Measurements from ENCODE around the gene PRKAR1B.

DNA sequence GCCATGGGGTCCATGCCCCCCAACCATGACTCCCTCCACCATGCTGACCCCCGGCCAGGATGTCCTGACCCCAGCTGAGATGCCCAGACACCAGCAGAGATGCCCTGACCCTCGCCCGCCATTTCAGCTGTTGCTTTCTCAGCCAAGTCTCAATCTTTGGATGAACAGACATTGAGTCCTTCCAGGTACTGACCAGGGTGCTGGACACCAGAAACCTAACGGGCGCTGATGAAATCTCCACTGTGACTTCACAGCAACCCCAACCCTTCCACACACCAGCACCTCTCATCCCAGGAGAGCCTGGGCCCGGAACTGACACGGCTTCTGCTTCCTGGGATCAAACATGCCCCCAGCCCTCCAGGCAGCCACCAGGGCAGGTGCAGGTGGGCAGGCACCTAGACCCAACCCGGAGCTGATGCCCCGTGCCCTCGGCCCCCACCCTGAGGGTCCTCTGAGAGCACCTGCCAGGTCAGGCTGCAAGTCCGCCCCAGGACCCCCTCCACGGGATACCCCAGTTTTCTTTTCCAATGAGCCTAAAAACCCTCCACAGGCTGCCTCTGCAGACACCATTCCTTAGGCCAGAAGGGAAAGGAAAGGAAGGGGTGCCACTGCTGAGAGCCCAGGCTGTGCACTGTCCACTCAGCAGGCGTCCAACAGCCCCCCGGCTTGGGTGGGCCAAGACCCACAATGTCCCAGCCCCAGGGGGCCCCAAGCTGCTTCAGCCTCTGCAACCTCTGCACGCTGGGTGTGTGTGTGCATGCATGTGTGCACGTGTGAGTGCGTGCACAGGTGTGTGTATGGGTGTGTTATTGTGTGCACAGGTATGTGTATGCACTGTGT, 164.1 kb downstream of the PRKAR1B start:
- TF ChIP-seq TCF12 (IDR thresholded peaks at IDR 0.05; ENCODE audit: low read depth), result no peak
- no peak for TF ChIP-seq TAF1 (IDR thresholded peaks at IDR 0.05; ENCODE audit: low read depth)
- TF ChIP-seq, protein P1, sequence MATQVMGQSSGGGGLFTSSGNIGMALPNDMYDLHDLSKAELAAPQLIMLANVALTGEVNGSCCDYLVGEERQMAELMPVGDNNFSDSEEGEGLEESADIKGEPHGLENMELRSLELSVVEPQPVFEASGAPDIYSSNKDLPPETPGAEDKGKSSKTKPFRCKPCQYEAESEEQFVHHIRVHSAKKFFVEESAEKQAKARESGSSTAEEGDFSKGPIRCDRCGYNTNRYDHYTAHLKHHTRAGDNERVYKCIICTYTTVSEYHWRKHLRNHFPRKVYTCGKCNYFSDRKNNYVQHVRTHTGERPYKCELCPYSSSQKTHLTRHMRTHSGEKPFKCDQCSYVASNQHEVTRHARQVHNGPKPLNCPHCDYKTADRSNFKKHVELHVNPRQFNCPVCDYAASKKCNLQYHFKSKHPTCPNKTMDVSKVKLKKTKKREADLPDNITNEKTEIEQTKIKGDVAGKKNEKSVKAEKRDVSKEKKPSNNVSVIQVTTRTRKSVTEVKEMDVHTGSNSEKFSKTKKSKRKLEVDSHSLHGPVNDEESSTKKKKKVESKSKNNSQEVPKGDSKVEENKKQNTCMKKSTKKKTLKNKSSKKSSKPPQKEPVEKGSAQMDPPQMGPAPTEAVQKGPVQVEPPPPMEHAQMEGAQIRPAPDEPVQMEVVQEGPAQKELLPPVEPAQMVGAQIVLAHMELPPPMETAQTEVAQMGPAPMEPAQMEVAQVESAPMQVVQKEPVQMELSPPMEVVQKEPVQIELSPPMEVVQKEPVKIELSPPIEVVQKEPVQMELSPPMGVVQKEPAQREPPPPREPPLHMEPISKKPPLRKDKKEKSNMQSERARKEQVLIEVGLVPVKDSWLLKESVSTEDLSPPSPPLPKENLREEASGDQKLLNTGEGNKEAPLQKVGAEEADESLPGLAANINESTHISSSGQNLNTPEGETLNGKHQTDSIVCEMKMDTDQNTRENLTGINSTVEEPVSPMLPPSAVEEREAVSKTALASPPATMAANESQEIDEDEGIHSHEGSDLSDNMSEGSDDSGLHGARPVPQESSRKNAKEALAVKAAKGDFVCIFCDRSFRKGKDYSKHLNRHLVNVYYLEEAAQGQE (IDR thresholded peaks at IDR 0.05; ENCODE audit: low read depth), result peak; percentile 55; the same call in 1 of the 2 replicates
- TF ChIP-seq, protein P2, sequence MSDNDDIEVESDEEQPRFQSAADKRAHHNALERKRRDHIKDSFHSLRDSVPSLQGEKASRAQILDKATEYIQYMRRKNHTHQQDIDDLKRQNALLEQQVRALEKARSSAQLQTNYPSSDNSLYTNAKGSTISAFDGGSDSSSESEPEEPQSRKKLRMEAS (IDR thresholded peaks at IDR 0.05), result no peak
- TF ChIP-seq, protein P3, sequence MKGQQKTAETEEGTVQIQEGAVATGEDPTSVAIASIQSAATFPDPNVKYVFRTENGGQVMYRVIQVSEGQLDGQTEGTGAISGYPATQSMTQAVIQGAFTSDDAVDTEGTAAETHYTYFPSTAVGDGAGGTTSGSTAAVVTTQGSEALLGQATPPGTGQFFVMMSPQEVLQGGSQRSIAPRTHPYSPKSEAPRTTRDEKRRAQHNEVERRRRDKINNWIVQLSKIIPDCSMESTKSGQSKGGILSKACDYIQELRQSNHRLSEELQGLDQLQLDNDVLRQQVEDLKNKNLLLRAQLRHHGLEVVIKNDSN (IDR thresholded peaks at IDR 0.05), result no peak
- TF ChIP-seq CEBPB (IDR thresholded peaks at IDR 0.05), result no peak
- TF ChIP-seq RAD21 (IDR thresholded peaks at IDR 0.05; ENCODE audit: low read depth), result no peak
- no peak for TF ChIP-seq CREB1 (IDR thresholded peaks at IDR 0.05; ENCODE audit: low read depth)
- no peak for TF ChIP-seq YY1 (IDR thresholded peaks at IDR 0.05; ENCODE audit: low read depth)
- TF ChIP-seq EP300 (IDR thresholded peaks at IDR 0.05; ENCODE audit: borderline replicate concordance), result no peak
- TF ChIP-seq TEAD4 (IDR thresholded peaks at IDR 0.05), result no peak
